Activated T-cell treated with anti-CD3 and anti-CD28 coated beads for 1 hour (primary cell): ENCODE data around the gene SPAAR.

Experiments
- DNase-seq: peaks from one replicate; pipeline ENCODE4 v3.0.0-alpha.2; 2020; ENCODE audit warnings: low read depth

Gene SPAAR

GRCh38 chr9:35948901-35949318, 39.6 kb downstream of the SPAAR start:
- no peak for DNase-seq

GRCh38 chr9:35951736-35952135, 42.4 kb downstream of the SPAAR start:
- DNase-seq = no peak

GRCh38 chr9:35952526-35953191, 43.4 kb downstream of the SPAAR start:
- no peak for DNase-seq

- no peak for DNase-seq
Observed at GRCh38 chr9:35954942-35955546, 45.8 kb downstream of the SPAAR start.

DNA sequence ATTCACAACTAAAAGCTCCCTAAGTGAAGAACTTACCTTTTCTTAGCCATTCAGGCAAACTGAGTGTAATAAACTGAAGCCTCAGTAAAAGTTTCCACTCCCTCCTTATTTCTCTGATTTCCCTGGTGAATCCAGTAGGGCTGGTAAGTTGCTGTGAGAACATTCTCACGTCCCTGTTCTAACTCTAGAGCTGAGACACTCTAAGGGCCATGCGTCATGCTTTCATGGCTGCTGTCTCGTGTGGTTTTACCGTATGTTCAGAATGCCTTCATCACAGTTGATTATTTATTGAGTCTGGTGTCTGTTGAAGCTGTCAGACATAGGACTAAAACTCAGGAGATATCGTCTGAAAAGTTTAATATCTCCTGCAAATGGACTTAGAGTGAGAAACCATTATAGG, 47.4 kb downstream of the SPAAR start:
- no peak for DNase-seq

DNA sequence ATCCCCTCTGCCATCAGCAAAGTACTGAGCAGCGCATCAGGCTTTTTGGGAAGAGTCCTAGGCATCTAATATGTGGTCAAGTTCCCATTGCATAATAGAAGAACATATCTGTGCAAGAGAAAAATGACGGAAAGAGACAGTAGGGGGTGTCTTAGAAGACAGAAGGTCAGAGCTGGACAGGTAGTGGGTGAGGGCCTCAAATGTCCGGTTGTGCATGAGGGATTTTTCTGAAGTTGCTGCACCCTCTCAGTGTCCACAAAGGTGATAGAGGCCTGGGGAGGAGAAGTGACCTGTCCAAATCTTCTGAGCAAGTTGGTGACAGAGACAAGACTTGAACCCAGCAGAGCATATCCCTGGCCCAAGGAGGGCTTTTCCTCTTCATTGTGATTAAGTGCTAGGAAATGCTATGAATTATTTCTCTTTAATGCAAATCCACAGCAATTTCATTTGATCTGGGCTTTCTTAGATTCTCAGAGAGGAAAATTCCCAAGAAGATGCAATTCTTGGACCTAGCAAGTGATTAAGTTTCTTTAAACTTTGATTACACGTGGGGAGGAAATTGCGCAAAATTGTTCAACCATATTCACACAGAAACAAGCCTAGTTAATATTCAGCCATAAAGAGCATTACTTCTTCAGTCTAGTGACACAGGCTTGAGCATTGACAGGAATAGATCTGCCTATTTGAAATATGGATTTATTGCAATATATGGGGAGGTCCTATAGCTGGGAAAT, 49.0 kb downstream of the SPAAR start, which contains the start of gene OR2S2:
Gene OR2S2 (minus strand): TSS at position 51 of the 734 bp plus-strand sequence. CDS start 56 bp downstream, outside the sequence.
- no peak for DNase-seq

- no peak for DNase-seq
Observed at GRCh38 chr9:35960039-35960655, 50.9 kb downstream of the SPAAR start.
